Astrocyte (in vitro differentiated cells and primary cell): ENCODE results near the gene FSIP1. TPM values are rescaled to one million over a fixed set of nuclear protein-coding genes. Genes with fewer than 3 reads are reported as not detected.
A peak's percentile ranks its signal among the peaks of the same experiment; 100 is the strongest.

Experiments used
- DNase-seq: peaks from one replicate; pipeline ENCODE4 v3.0.0-alpha.2; 2010; ENCODE audit warnings: low read depth
- FAIRE-seq: peaks from 2 replicates; lab custom pipeline; 2011; peaks lifted over from hg19 to GRCh38; lab: Jason Lieb, UNC
- H2AFZ ChIP-seq: 2 replicates; pipeline ENCODE4 v1.6.0; 2012; ENCODE audit warnings: low read depth, low read length, inconsistent platforms
- H3K27ac ChIP-seq: 2 replicates; pipeline ENCODE4 v1.5.1; 2011; ENCODE audit warnings: low read depth, low read length, inconsistent platforms
- H3K27me3 ChIP-seq: 2 replicates; pipeline ENCODE4 v1.6.0; 2011; ENCODE audit warnings: low read length, inconsistent platforms; ENCODE audit not compliant: insufficient read depth
- H3K36me3 ChIP-seq: 2 replicates; pipeline ENCODE4 v1.5.1; 2011; ENCODE audit warnings: low read length, inconsistent platforms; ENCODE audit not compliant: insufficient read depth
- H3K4me1 ChIP-seq: 2 replicates; pipeline ENCODE4 v1.5.1; 2011; ENCODE audit warnings: low read length, inconsistent platforms; ENCODE audit not compliant: insufficient read depth
- H3K4me2 ChIP-seq: 2 replicates; pipeline ENCODE4 v1.6.0; 2012; ENCODE audit warnings: low read length, inconsistent platforms
- H3K4me3 ChIP-seq: 2 replicates; pipeline ENCODE4 v1.5.1; 2011; ENCODE audit warnings: low read depth, mild to moderate bottlenecking, low read length, inconsistent platforms; ENCODE audit not compliant: insufficient read depth
- H3K79me2 ChIP-seq: 2 replicates; pipeline ENCODE4 v1.6.0; 2012; ENCODE audit warnings: mild to moderate bottlenecking, low read length, inconsistent platforms; ENCODE audit not compliant: insufficient read depth
- H3K9ac ChIP-seq: 2 replicates; pipeline ENCODE4 v1.6.0; 2012; ENCODE audit warnings: mild to moderate bottlenecking, low read length, inconsistent platforms
- H3K9me3 ChIP-seq: 2 replicates; pipeline ENCODE4 v1.5.1; 2012; ENCODE audit warnings: low read depth, mild to moderate bottlenecking, low read length, inconsistent platforms; ENCODE audit not compliant: insufficient read depth
- H4K20me1 ChIP-seq: 2 replicates; pipeline ENCODE4 v1.6.0; 2012; ENCODE audit warnings: low read length, inconsistent platforms; ENCODE audit not compliant: insufficient read depth
- H3K27ac Mint-ChIP-seq: one replicate; pipeline ENCODE4 v1.8.0; 2021; ENCODE audit warnings: mild to moderate bottlenecking, mixed read lengths; ENCODE audit not compliant: unreplicated experiment
- H3K27me3 Mint-ChIP-seq: one replicate; pipeline ENCODE4 v1.8.0; 2021; ENCODE audit warnings: low read depth, mixed read lengths; ENCODE audit not compliant: unreplicated experiment
- H3K36me3 Mint-ChIP-seq: one replicate; pipeline ENCODE4 v1.8.0; 2021; ENCODE audit warnings: low read depth, mixed read lengths; ENCODE audit not compliant: unreplicated experiment
- H3K4me1 Mint-ChIP-seq: one replicate; pipeline ENCODE4 v1.8.0; 2021; ENCODE audit warnings: low read depth, mixed read lengths; ENCODE audit not compliant: unreplicated experiment
- H3K4me3 Mint-ChIP-seq: one replicate; pipeline ENCODE4 v1.8.0; 2021; ENCODE audit warnings: mild to moderate bottlenecking, moderate library complexity, mixed read lengths; ENCODE audit not compliant: unreplicated experiment
- H3K9me3 Mint-ChIP-seq: one replicate; pipeline ENCODE4 v1.8.0; 2021; ENCODE audit warnings: mild to moderate bottlenecking, mixed read lengths; ENCODE audit not compliant: unreplicated experiment
- EZH2 ChIP-seq: IDR thresholded peaks from 2 replicates; pipeline ENCODE4 v1.6.1; 2012; ENCODE audit warnings: mild to moderate bottlenecking, low read length, inconsistent platforms; ENCODE audit not compliant: insufficient read depth
- total RNA-seq: library from RNA; stranded (reverse); gene quantifications from 2 replicates; pipeline ENCODE4 v1.2.1, GENCODE V29; 2021
- TF ChIP-seq, protein P1 (sequence below): IDR thresholded peaks from 2 replicates; pipeline ENCODE4 v1.5.1; 2011; ENCODE audit warnings: low read depth, mild to moderate bottlenecking, inconsistent platforms, low read length, moderate library complexity; ENCODE audit not compliant: insufficient read depth

Gene FSIP1
- total RNA-seq, 1 donor from 2014 or later = 0.77 TPM

DNA sequence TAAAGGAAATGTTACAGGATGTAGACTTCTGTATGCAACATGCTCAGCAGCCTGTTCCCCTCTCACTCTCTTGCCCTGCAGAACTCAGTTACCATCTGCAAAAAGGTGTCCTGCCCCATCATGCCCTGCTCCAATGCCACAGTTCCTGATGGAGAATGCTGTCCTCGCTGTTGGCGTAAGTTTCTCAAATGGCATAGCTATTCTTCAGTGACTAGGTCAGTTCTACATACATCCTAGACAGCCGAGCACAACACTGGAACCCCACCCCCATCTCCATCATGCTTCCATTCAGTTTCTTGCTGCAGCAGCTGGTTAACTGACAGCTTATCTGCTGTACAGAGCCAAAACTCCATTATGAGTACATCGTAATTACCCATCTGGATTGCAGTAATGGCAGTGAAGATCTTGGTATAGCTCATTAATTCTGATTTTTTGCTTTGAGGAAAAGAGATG is 197.2 kb downstream of the FSIP1 start:
- TF ChIP-seq, protein P1, sequence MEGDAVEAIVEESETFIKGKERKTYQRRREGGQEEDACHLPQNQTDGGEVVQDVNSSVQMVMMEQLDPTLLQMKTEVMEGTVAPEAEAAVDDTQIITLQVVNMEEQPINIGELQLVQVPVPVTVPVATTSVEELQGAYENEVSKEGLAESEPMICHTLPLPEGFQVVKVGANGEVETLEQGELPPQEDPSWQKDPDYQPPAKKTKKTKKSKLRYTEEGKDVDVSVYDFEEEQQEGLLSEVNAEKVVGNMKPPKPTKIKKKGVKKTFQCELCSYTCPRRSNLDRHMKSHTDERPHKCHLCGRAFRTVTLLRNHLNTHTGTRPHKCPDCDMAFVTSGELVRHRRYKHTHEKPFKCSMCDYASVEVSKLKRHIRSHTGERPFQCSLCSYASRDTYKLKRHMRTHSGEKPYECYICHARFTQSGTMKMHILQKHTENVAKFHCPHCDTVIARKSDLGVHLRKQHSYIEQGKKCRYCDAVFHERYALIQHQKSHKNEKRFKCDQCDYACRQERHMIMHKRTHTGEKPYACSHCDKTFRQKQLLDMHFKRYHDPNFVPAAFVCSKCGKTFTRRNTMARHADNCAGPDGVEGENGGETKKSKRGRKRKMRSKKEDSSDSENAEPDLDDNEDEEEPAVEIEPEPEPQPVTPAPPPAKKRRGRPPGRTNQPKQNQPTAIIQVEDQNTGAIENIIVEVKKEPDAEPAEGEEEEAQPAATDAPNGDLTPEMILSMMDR = no peak
- no peak for TF ChIP-seq EZH2
- Mint-ChIP-seq H3K4me1 (peaks cover 42% of the 10 kb centered on the region), H3K9me3 (no peaks in the 10 kb centered on the region), H3K27me3 (no peaks in the 10 kb centered on the region), H3K27ac (no peak overlapping the region), H3K36me3 (peaks cover 25% of the 10 kb centered on the region), H3K4me3 (peak overlapping the region; percentile 98)
- H3K9me3 ChIP-seq = no peaks in the 10 kb centered on the region
- H3K4me1 ChIP-seq = peaks cover 43% of the 10 kb centered on the region
- H3K79me2 ChIP-seq = peaks cover 47% of the 10 kb centered on the region
- H4K20me1 ChIP-seq = peaks cover 94% of the 10 kb centered on the region
- FAIRE-seq = no peak
- peak overlapping the region; percentile 94 for H3K4me3 ChIP-seq
- H3K4me2 ChIP-seq = peak overlapping the region; percentile 94
- H2AFZ ChIP-seq = no peak overlapping the region
- H3K27me3 ChIP-seq = no peaks in the 10 kb centered on the region
- peaks cover 81% of the 10 kb centered on the region for H3K36me3 ChIP-seq
- H3K27ac ChIP-seq = no peak overlapping the region
- no peak for DNase-seq
- peak overlapping the region; percentile 96 for H3K9ac ChIP-seq

DNA sequence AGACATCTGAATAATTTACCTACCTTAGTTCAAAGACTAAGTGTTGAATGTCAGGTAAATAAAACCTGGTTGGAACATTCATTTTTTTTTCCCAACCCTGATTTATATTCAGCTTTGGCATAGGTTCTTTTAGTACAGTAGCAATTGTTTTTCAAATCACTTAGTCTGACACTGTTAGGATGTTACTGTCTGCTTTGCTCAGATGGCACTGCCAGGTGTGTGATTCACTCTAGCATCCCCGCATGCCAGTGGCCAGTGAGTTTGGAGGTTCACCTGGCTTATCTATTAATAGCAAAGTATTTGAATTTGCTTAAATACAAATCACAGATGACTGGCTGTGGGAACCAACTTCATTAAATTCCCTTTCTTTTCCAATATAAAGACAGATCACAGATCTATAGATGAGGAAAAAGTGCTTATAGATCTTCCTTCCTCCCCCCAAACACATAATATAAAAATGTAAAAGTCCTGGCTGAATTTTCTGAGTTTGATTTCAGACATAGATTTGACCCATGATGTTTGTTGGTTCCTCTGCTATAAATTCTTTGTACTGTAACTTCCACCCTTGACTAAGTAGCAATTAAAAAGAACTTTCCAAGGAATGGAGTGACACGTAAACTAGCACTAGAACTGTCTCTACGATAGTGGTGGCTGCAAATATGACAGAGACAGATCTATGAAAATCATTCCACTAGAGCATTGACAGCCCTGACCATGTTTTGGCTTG is 197.8 kb downstream of the FSIP1 start:
- H3K4me1 Mint-ChIP-seq = peaks cover 43% of the 10 kb centered on the region
- H3K27me3 Mint-ChIP-seq = no peaks in the 10 kb centered on the region
- peaks cover 75% of the 10 kb centered on the region for H3K36me3 ChIP-seq

More for the DNA sequence above, 197.8 kb downstream of the FSIP1 start:
- peaks cover 88% of the 10 kb centered on the region for H4K20me1 ChIP-seq
- DNase-seq (no peak), FAIRE-seq (peak; percentile 86)
- H3K4me1 ChIP-seq = peaks cover 46% of the 10 kb centered on the region
- H3K36me3 Mint-ChIP-seq = peaks cover 24% of the 10 kb centered on the region
- H3K4me3 Mint-ChIP-seq = peak overlapping the region; percentile 98
- TF ChIP-seq, protein P1 = no peak
- TF ChIP-seq EZH2 = no peak
- H3K4me3 ChIP-seq = peak overlapping the region; percentile 94
- H3K9me3 ChIP-seq = no peaks in the 10 kb centered on the region
- peak overlapping the region; percentile 21 for H3K27ac Mint-ChIP-seq
- H3K79me2 ChIP-seq = peaks cover 47% of the 10 kb centered on the region
- H3K9ac ChIP-seq = peak overlapping the region; percentile 96
- no peaks in the 10 kb centered on the region for H3K9me3 Mint-ChIP-seq
- H3K27me3 ChIP-seq = no peaks in the 10 kb centered on the region
- H3K27ac ChIP-seq = no peak overlapping the region
- H3K4me2 ChIP-seq = peak overlapping the region; percentile 94
- no peak overlapping the region for H2AFZ ChIP-seq
